Ishikawa (cell line): ENCODE data around the gene FPR2.

Source experiments
- CREB1 ChIP-seq: IDR thresholded peaks from 2 replicates; pipeline ENCODE4 v1.6.1; 2012; ENCODE audit warnings: low read depth
- EP300 ChIP-seq: IDR thresholded peaks from 2 replicates; pipeline ENCODE4 v1.6.1; 2012; ENCODE audit warnings: borderline replicate concordance
- TAF1 ChIP-seq: IDR thresholded peaks from 2 replicates; pipeline ENCODE4 v1.6.1; 2012; ENCODE audit warnings: low read depth, mild to moderate bottlenecking
- ZBTB7A ChIP-seq: IDR thresholded peaks from 2 replicates; pipeline ENCODE4 v1.6.1; 2012; ENCODE audit warnings: low read depth

DNA sequence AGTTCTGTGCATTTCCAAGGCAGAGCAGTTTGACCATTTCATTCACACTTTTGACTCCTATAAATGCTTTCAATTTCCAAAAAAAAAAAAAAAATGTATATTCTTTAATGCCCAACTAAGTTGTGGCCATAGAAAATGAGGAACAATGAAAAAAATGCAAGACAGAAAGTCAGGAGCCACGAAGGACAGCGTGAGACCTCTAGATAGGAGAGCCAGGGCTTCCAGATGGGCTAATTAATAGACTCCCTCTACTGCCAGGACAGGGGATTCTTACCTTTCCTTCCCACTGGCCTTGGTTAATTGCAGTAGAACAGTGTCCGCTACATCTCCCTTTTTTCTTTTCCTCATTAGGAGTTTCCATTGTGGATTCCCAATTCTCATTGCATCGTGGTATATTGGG, 42.5 kb downstream of the FPR2 start:
- TF ChIP-seq EP300 (no peak), TAF1 (no peak), CREB1 (no peak), ZBTB7A (no peak)
